Uterus (tissue), 4 donors: ENCODE measurements around the gene ME3. TPM values are rescaled to one million over a fixed set of nuclear protein-coding genes. Genes with fewer than 3 reads are reported as not detected.
"Not testable (repeated sequence)": the region's sequence is repeated elsewhere in the genome, so short reads cannot be mapped to it uniquely, and the experiment has no call there.

Source experiments
- DNase-seq, 2 donors: peaks; one replicate each; pipeline ENCODE4 v3.0.0-alpha.2; 2019 to 2020
- H3K27ac ChIP-seq, 2 donors: fragments of 200-600 bp; sonication (generic); 1 replicate in 1 of 2; 2 replicates in 1 of 2; pipeline ENCODE4 v1.5.1; 2016 to 2018
- H3K27me3 ChIP-seq, 2 donors: fragments of 200-600 bp; sonication (generic); one replicate each; pipeline ENCODE4 v1.5.1; 2018 to 2019; ENCODE audit warnings: control low read depth in 1 of 2
- H3K36me3 ChIP-seq, 2 donors: fragments of 200-600 bp; sonication (generic); one replicate each; pipeline ENCODE4 v1.5.1; 2019; ENCODE audit warnings: control low read depth in 1 of 2
- H3K4me1 ChIP-seq, 2 donors: fragments of 200-600 bp; sonication (generic); one replicate each; pipeline ENCODE4 v1.5.1; 2018 to 2019; ENCODE audit warnings: control low read depth in 1 of 2
- H3K4me3 ChIP-seq, 2 donors: fragments of 200-600 bp; sonication (generic); 1 replicate in 1 of 2; 2 replicates in 1 of 2; pipeline ENCODE4 v1.5.1; 2018 to 2019; ENCODE audit warnings: mild to moderate bottlenecking in 1 of 2
- H3K9me3 ChIP-seq, 2 donors: fragments of 200-600 bp; sonication (generic); one replicate each; pipeline ENCODE4 v1.5.1; 2019; ENCODE audit warnings: control low read depth in 1 of 2
- CTCF ChIP-seq, 4 experiments: fragments of 200-600 bp in 2 of 4; fragments of 450-650 bp in 2 of 4; sonication (generic) in 2 of 4; IDR thresholded peaks; one replicate each; pipeline ENCODE4 v1.5.1; 2016 to 2019; ENCODE audit warnings: antibody characterized with exemption in 4 of 4, mild to moderate bottlenecking in 2 of 4, moderate library complexity in 1 of 4
- POLR2A ChIP-seq, 2 donors: fragments of 450-650 bp; IDR thresholded peaks; one replicate each; pipeline ENCODE4 v1.6.1; 2016; ENCODE audit warnings: antibody characterized with exemption in 2 of 2, mild to moderate bottlenecking in 1 of 2, moderate library complexity in 1 of 2
- intact Hi-C: fragments of 100-400 bp; cut with DNase I; formaldehyde crosslinking; loops from one replicate; pipeline ENCODE4 v1.15.1; 2023; ENCODE audit warnings: low total_unique reads
- total RNA-seq, 4 donors: library from RNA; depleted of rRNA in 3 of 4; stranded (reverse); fragments of >200 nt in 3 of 4; gene quantifications; one replicate each; pipeline versions ENCODE4 v1.1.0 to v1.2.4, GENCODE V29; 2014 to 2023
- donor health status: DM: yes; HTN: yes; CAD: no.

ME3 gene
- total RNA-seq, 4 donors from 2014 or later = 44.3 to 169 (median 54.2) TPM

- H3K27me3 ChIP-seq = no peaks in the 10 kb centered on the region
- H3K9me3 ChIP-seq = no peaks in the 10 kb centered on the region
- no peak for TF ChIP-seq CTCF (IDR thresholded peaks at IDR 0.05)
- TF ChIP-seq POLR2A (IDR thresholded peaks at IDR 0.05) = no peak
- intact Hi-C loops = no loop called here
- peak overlapping the region; percentile 41 to 79 for H3K27ac ChIP-seq
- no peak for DNase-seq
- no peaks in the 10 kb centered on the region for H3K36me3 ChIP-seq
- H3K4me3 ChIP-seq = no peak overlapping the region
- no peaks in the 10 kb centered on the region for H3K4me1 ChIP-seq
Measured at GRCh38 chr11:86621854-86622253, 50.6 kb downstream of the ME3 start.

GRCh38 chr11:86620891-86621521 lies 51.4 kb downstream of the ME3 start:
- H3K4me1 ChIP-seq = no peaks in the 10 kb centered on the region
- H3K36me3 ChIP-seq = no peaks in the 10 kb centered on the region
- no peak overlapping the region for H3K4me3 ChIP-seq
- DNase-seq = no peak
- TF ChIP-seq CTCF (IDR thresholded peaks at IDR 0.05) (no peak), POLR2A (IDR thresholded peaks at IDR 0.05) (no peak)
- H3K27me3 ChIP-seq = no peaks in the 10 kb centered on the region
- no peaks in the 10 kb centered on the region for H3K9me3 ChIP-seq
- H3K27ac ChIP-seq = peak overlapping the region; percentile 51 to 79
- intact Hi-C loops = no loop called here

GRCh38 chr11:86619428-86619827 lies 53.0 kb downstream of the ME3 start:
- H3K27me3 ChIP-seq, H3K36me3 ChIP-seq, H3K4me3 ChIP-seq, H3K4me1 ChIP-seq, DNase-seq, intact Hi-C loops, H3K9me3 ChIP-seq: not testable (repeated sequence)
- peak overlapping the region in 1 of 2 donors; percentile 79 for H3K27ac ChIP-seq

GRCh38 chr11:86617502-86617901 lies 54.9 kb downstream of the ME3 start:
- Histone ChIP-seq H3K9me3 (no peaks in the 10 kb centered on the region), H3K27me3 (no peaks in the 10 kb centered on the region), H3K4me3 (no peak overlapping the region), H3K36me3 (no peaks in the 10 kb centered on the region), H3K4me1 (no peaks in the 10 kb centered on the region), H3K27ac (no peak overlapping the region)
- DNase-seq = no peak
- intact Hi-C loops = no loop called here
- TF ChIP-seq CTCF (IDR thresholded peaks at IDR 0.05) (no peak), POLR2A (IDR thresholded peaks at IDR 0.05) (no peak)

- no peak for DNase-seq
- H3K9me3 ChIP-seq = no peaks in the 10 kb centered on the region
- intact Hi-C loops = no loop called here
- no peaks in the 10 kb centered on the region for H3K4me1 ChIP-seq
- no peak overlapping the region for H3K27ac ChIP-seq
- TF ChIP-seq CTCF (IDR thresholded peaks at IDR 0.05) = no peak
- TF ChIP-seq POLR2A (IDR thresholded peaks at IDR 0.05) = no peak
- no peaks in the 10 kb centered on the region for H3K36me3 ChIP-seq
- no peaks in the 10 kb centered on the region for H3K27me3 ChIP-seq
- H3K4me3 ChIP-seq = no peak overlapping the region
Measured at GRCh38 chr11:86615487-86615886, 56.9 kb downstream of the ME3 start.
